Testis (tissue), 2 donors: Measurements from ENCODE around the gene SH2B3.
"Not testable (repeated sequence)": the region's sequence is repeated elsewhere in the genome, so short reads cannot be mapped to it uniquely, and the experiment has no call there.

Source experiments
- CTCF ChIP-seq, 3 experiments: fragments of 450-650 bp in 2 of 3; fragments of 200-600 bp in 1 of 3; sonication (generic) in 1 of 3; IDR thresholded peaks; one replicate each; pipeline ENCODE4 v1.5.1; 2016 to 2019; ENCODE audit warnings: antibody characterized with exemption in 3 of 3, mild to moderate bottlenecking in 2 of 3, moderate library complexity in 1 of 3
- POLR2A ChIP-seq: fragments of 450-650 bp; IDR thresholded peaks from one replicate; pipeline ENCODE4 v1.6.1; 2017; ENCODE audit warnings: antibody characterized with exemption, mild to moderate bottlenecking, moderate library complexity

- not testable (repeated sequence) for TF ChIP-seq CTCF (IDR thresholded peaks at IDR 0.05); POLR2A
Measured at GRCh38 chr12:111460111-111460510, 54.4 kb downstream of the SH2B3 start.
